Suppressor macrophage treated with lipopolysaccharide for 4 hours (primary cell): ENCODE results near the gene TEX261.
A peak's percentile ranks its signal among the peaks of the same experiment; 100 is the strongest.
"Not testable (repeated sequence)": the region's sequence is repeated elsewhere in the genome, so short reads cannot be mapped to it uniquely, and the experiment has no call there.

Experiments
- DNase-seq: peaks from one replicate; pipeline ENCODE4 v3.0.0-alpha.2; 2020

The TEX261 gene

GRCh38 chr2:70999931-71000330 is 5.3 kb upstream of the TEX261 start:
- not testable (repeated sequence) for DNase-seq

- DNase-seq: no peak
These were observed 4.7 kb upstream of the TEX261 start for GRCh38 chr2:70999362-70999761.

- not testable (repeated sequence) for DNase-seq
These were observed 4.2 kb upstream of the TEX261 start for GRCh38 chr2:70998885-70999284.

- DNase-seq: no peak
These were observed 705 bp upstream of the TEX261 start for GRCh38 chr2:70995426-70995729.

GRCh38 chr2:70994009-70994698 is 519 bp downstream of the TEX261 start:
- peak; percentile 46 for DNase-seq

GRCh38 chr2:70992945-70993853 is 1.5 kb downstream of the TEX261 start:
- DNase-seq: no peak

GRCh38 chr2:70991742-70992141 is 2.9 kb downstream of the TEX261 start:
- no peak for DNase-seq

GRCh38 chr2:70991142-70991541 is 3.5 kb downstream of the TEX261 start:
- no peak for DNase-seq

GRCh38 chr2:70990216-70990615 is 4.5 kb downstream of the TEX261 start:
- no peak for DNase-seq

GRCh38 chr2:70988726-70989648 is 5.7 kb downstream of the TEX261 start:
- DNase-seq: no peak

- no peak for DNase-seq
These were observed 6.5 kb downstream of the TEX261 start for GRCh38 chr2:70988151-70988550.

- DNase-seq: no peak
These were observed 7.3 kb downstream of the TEX261 start for GRCh38 chr2:70987386-70987785.

GRCh38 chr2:70986499-70987189 is 8.0 kb downstream of the TEX261 start:
- DNase-seq: no peak

GRCh38 chr2:70985956-70986355 is 8.7 kb downstream of the TEX261 start:
- no peak for DNase-seq

GRCh38 chr2:70985283-70985688 is 9.4 kb downstream of the TEX261 start:
- DNase-seq: no peak

GRCh38 chr2:70984576-70985282 is 9.9 kb downstream of the TEX261 start:
- DNase-seq: peak; percentile 76

- DNase-seq: no peak
These were observed 10.5 kb downstream of the TEX261 start for GRCh38 chr2:70984228-70984575.

- no peak for DNase-seq
These were observed 11.0 kb downstream of the TEX261 start for GRCh38 chr2:70983506-70984227.

GRCh38 chr2:70982971-70983370 is 11.7 kb downstream of the TEX261 start:
- no peak for DNase-seq

- no peak for DNase-seq
These were observed 12.5 kb downstream of the TEX261 start for GRCh38 chr2:70981866-70982810.
